Cardiac fibroblast (primary cell): Measurements from ENCODE around the gene HOXB7.

ENCODE experiments used
- DNase-seq, 2 donors: peaks; one replicate each; pipeline versions ENCODE4 v3.0.0 to v3.0.0-alpha.2; 2010; ENCODE audit warnings: low read depth in 2 of 2
- H3K4me3 ChIP-seq, 2 donors: replicated peaks in 1 of 2; 1 replicate in 1 of 2; 2 replicates in 1 of 2; pipeline ENCODE4 v1.5.1; 2011; ENCODE audit warnings: low read depth in 2 of 2, low read length in 2 of 2, mild to moderate bottlenecking in 2 of 2, moderate library complexity in 1 of 2
- TF ChIP-seq, protein P1 (sequence below): IDR thresholded peaks from one replicate; pipeline ENCODE4 v1.5.1; 2011; ENCODE audit warnings: low read depth, mild to moderate bottlenecking, low read length, inconsistent platforms

HOXB7 gene

DNA sequence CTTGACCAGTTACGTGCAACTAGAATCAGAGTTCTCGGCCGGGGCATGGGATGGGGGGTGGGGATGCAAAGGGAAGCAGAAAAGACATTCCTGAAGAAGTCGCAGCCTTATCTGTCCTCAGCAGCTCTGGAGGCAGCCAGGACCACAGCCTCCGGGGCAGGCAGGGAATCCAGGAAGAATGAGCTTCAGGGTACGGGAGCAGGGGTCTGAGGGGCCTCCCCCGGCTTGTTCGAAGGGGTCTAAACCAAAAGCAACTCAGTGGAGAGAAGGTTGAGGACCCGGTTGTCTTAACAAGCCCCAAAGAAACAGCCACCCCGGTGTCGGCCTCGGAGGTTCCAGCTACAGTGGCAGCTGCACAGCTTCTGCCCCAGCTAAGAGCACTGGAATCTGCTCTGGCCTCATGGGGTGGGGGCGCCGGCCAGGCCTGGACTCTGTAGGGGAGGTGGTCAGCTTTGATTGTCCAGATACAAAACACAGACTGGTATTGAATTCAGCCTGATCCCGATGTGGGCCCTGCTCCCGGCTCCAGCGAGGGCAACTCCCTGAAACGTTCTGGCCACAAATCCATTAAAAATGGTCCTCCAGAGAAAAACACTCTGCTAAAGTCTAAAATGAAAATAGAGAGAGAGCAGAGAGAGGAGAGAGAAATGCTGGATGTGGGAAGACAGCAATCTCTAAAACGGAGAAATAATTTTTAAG lies 40.3 kb downstream of the HOXB7 start:
- TF ChIP-seq, protein P1, sequence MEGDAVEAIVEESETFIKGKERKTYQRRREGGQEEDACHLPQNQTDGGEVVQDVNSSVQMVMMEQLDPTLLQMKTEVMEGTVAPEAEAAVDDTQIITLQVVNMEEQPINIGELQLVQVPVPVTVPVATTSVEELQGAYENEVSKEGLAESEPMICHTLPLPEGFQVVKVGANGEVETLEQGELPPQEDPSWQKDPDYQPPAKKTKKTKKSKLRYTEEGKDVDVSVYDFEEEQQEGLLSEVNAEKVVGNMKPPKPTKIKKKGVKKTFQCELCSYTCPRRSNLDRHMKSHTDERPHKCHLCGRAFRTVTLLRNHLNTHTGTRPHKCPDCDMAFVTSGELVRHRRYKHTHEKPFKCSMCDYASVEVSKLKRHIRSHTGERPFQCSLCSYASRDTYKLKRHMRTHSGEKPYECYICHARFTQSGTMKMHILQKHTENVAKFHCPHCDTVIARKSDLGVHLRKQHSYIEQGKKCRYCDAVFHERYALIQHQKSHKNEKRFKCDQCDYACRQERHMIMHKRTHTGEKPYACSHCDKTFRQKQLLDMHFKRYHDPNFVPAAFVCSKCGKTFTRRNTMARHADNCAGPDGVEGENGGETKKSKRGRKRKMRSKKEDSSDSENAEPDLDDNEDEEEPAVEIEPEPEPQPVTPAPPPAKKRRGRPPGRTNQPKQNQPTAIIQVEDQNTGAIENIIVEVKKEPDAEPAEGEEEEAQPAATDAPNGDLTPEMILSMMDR: no peak
- no peak for DNase-seq
- H3K4me3 ChIP-seq: no peak overlapping the region

DNA sequence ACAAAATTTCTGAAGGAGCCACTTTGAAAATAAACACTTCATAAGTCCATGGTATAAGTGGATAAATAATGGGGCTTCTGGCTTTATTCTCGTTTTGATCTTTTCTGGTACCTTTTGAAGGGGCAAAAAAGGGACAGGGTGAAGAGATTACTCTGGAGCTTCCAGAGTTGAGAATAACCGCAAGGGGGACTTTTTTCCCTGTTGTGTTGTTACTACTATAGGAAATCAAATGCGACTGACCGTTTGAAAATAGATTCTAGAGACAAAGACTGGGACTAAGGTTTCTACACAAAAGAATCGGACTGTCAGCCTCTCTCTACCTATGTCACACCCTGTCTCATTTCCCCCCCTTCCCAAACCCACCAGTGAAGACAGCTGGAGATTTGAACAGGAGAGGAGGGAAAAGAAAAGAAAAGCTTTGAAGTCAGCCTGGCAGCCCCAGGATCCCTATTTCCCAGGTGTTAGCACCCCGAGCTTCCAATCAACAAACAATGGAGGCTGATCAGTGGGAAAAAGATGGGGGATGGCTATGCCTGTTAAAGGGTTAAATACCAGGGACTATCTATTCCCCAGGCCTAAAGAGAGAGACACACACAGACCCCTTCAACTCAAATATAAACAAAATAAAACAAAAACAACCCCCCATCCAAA lies 41.0 kb downstream of the HOXB7 start:
- H3K4me3 ChIP-seq: no peak overlapping the region
- no peak for DNase-seq
- TF ChIP-seq, protein P1: no peak

DNA sequence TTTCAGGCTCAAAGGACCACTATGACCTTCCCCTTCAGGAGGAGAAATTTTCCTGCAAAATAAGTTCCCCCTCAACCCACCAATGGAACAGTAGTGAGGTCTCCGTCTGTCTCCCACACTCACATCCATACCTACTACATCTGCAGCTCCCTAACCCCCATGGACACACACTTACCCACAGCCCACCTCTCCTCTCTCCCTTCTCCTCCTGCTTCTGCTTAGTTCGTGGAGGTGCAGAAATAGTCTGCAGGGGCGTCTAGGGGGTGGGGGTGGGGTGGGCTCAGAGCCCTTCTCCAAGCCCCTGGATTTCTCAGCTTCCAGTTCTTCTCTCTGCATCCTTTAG lies 41.6 kb downstream of the HOXB7 start:
- no peak overlapping the region for H3K4me3 ChIP-seq
- TF ChIP-seq, protein P1: no peak

DNA sequence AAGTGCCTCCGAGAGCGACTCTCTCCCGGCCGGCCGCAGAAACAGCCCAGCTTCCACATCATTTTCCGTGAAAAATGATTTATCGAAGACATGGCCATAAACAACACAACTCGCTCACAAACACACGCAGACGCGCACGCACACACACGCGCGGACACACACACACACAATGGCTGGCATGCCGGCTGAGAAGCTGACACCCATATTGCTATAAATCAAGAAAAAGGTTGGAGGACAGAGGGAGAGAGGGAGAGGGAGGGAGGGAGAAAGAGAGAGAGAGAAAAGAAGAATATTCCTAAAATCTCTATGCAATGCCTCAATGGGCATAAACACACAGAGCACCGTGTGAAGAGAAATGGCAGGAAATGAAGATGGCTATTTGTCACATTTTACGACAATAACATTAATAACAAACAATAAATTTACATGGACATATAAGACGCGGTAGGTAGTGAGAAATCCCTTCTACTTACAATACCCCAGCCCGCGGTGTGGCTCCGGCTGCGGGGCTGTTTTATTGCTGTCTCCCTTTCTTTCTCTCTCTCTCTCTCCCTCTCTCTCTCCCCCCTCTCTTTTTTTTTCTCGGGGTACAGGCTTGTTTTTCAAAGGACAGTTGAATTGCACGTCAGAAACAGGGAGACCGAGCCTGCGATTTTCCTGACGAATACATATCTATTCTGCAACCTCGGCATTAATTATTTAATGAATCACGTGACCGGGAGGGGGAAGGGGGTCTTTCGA lies 42.1 kb downstream of the HOXB7 start:
- TF ChIP-seq, protein P1: no peak
- H3K4me3 ChIP-seq: peak overlapping the region in 1 of 2 donors; percentile 26
- no peak for DNase-seq

More for the DNA sequence above, 41.6 kb downstream of the HOXB7 start:
- DNase-seq: no peak

DNA sequence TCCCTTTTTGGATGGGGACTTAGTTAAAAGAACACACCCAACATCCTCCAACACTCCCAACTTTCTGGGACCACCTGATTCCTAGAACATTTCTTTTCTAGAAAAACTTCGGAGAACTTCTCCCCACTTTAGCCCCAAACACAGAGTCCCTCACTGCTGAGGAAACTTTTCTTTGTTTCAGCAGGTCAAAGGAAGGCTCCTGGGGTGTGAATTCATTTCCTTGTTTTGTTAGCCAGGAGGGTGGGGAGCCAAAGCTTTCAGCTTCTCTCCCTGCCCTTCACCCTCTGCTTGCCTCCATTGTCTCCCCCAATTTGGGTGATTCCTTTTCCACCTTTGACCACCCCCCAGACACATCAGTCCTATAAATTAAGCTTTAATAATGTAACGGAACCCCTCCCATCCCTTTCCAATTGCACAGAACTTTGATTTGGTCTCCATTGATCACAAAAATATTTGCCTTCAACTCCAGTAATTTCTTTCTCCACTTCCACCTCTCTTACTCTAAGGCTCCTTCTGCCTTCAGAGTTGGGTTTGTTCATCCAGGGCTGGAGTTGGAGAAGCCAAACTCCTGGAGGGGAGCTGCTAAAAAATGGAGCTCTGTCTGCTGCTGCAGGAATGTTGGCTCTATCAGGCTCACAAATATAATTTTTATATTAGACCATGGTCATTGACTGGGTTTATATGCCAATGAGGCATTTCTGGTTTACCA lies 43.0 kb downstream of the HOXB7 start:
- H3K4me3 ChIP-seq: no peak overlapping the region
- TF ChIP-seq, protein P1: no peak
- DNase-seq: no peak

DNA sequence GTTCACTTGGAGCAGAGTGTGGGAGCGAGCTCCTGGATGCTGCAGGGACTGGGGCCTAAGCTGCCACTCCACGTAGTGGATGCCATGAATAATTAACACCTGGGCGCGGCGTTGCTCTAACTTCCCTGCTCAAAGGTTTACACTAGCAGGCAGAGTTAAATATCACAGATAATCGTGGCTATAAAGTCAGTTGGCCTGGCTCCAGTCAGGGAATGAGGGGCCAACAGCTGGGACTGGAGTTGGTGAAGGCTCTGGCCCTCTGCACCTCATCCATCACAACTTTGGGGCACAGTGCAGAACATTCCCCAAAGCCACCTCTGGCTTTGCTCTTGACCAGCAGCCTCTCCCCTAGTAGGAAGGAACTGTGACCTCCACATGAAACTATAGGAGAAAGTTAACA lies 43.6 kb downstream of the HOXB7 start:
- H3K4me3 ChIP-seq: no peak overlapping the region
- TF ChIP-seq, protein P1: no peak
- no peak for DNase-seq
